CD4-positive, alpha-beta T cell (primary cell): ENCODE data around the gene CDC25A. TPM values are rescaled to one million over a fixed set of nuclear protein-coding genes. Genes with fewer than 3 reads are reported as not detected.

Source experiments
- ATAC-seq: fragments of 200-7000 bp; cut with Tn5 transposase; one replicate; pipeline ENCODE4 v1.10.0; 2022; ENCODE audit warnings: mild to moderate bottlenecking; ENCODE audit not compliant: poor library complexity
- CTCF ChIA-PET: fragments of 350-600 bp; sonication (Branson Sonifier 250); formaldehyde crosslinking; loops from one replicate; lab custom pipeline; 2021; ENCODE audit warnings: antibody characterized with exemption, inconsistent platforms; lab: Charles Lee
- POLR2A ChIA-PET: fragments of 350-600 bp; sonication (Branson Sonifier 250); formaldehyde crosslinking; loops from one replicate; lab custom pipeline; 2021; ENCODE audit warnings: antibody characterized with exemption, inconsistent platforms; lab: Charles Lee
- DNase-seq, 14 experiments: peaks; one replicate each; pipeline ENCODE4 v3.0.0-alpha.2; 2013 to 2020; ENCODE audit warnings: mixed read lengths in 2 of 14
- H3K27ac ChIP-seq, 2 donors: one replicate each; pipeline versions ENCODE4 v1.5.1 to v1.7.0; 2013; ENCODE audit warnings: low read length in 2 of 2, low read depth in 1 of 2, mild to moderate bottlenecking in 1 of 2
- H3K27me3 ChIP-seq, 2 experiments: 1 replicate in 1 of 2; 2 replicates in 1 of 2; pipeline versions ENCODE4 v1.6.1 to v1.7.0; 2013; ENCODE audit warnings: low read length in 2 of 2, control low read depth in 1 of 2, mild to moderate bottlenecking in 1 of 2, moderate library complexity in 1 of 2; ENCODE audit not compliant: insufficient read depth in 2 of 2, control insufficient read depth in 1 of 2
- H3K36me3 ChIP-seq: one replicate; pipeline ENCODE4 v1.6.1; 2013; ENCODE audit warnings: low read length, control low read depth; ENCODE audit not compliant: insufficient read depth
- H3K4me1 ChIP-seq: one replicate; pipeline ENCODE4 v1.6.1; 2013; ENCODE audit warnings: low read length, control low read depth; ENCODE audit not compliant: insufficient read depth
- H3K4me3 ChIP-seq: one replicate; pipeline ENCODE4 v1.5.1; 2013; ENCODE audit warnings: mild to moderate bottlenecking, low read length, moderate library complexity
- H3K9me3 ChIP-seq, 2 experiments: 1 replicate in 1 of 2; 2 replicates in 1 of 2; pipeline versions ENCODE4 v1.6.1 to v1.7.0; 2013; ENCODE audit warnings: low read length in 2 of 2, mild to moderate bottlenecking in 2 of 2, control low read depth in 1 of 2, moderate library complexity in 1 of 2; ENCODE audit not compliant: control insufficient read depth in 1 of 2, insufficient read depth in 1 of 2
- H3K27ac Mint-ChIP-seq: one replicate; pipeline ENCODE4 v1.8.0; 2020; ENCODE audit warnings: mixed read lengths
- H3K27me3 Mint-ChIP-seq: one replicate; pipeline ENCODE4 v1.8.0; 2021; ENCODE audit warnings: mixed read lengths
- H3K36me3 Mint-ChIP-seq: one replicate; pipeline ENCODE4 v1.8.0; 2021; ENCODE audit warnings: low read depth, mixed read lengths
- H3K4me1 Mint-ChIP-seq: one replicate; pipeline ENCODE4 v1.8.0; 2021; ENCODE audit warnings: low read depth, mixed read lengths
- H3K4me3 Mint-ChIP-seq: one replicate; pipeline ENCODE4 v1.8.0; 2020; ENCODE audit warnings: mild to moderate bottlenecking, mixed read lengths
- H3K9me3 Mint-ChIP-seq: one replicate; pipeline ENCODE4 v1.8.0; 2020; ENCODE audit warnings: mixed read lengths
- intact Hi-C, 2 experiments: fragments of 100-400 bp; cut with DNase I in 1 of 2; cut with micrococcal nuclease in 1 of 2; formaldehyde crosslinking; loops; one replicate each; pipeline versions ENCODE4 v1.15.1 to v1.9.0; 2023 to 2025; cut with DNase I, micrococcal nuclease
- total RNA-seq, 174 experiments: library from RNA in 2 of 174; stranded (reverse) in 2 of 174; gene quantifications; one replicate each; pipeline ENCODE4 v1.2.3 and lab custom pipeline; 2021 to 2026
- TF ChIP-seq, protein P1 (sequence below): fragments of 200-600 bp; IDR thresholded peaks from one replicate; pipeline ENCODE4 v1.8.0; 2022; ENCODE audit warnings: antibody characterized with exemption, mild to moderate bottlenecking

The CDC25A gene
- total RNA-seq, 2 experiments from 2014 or later = 0.14 TPM; not detected in 1

DNA sequence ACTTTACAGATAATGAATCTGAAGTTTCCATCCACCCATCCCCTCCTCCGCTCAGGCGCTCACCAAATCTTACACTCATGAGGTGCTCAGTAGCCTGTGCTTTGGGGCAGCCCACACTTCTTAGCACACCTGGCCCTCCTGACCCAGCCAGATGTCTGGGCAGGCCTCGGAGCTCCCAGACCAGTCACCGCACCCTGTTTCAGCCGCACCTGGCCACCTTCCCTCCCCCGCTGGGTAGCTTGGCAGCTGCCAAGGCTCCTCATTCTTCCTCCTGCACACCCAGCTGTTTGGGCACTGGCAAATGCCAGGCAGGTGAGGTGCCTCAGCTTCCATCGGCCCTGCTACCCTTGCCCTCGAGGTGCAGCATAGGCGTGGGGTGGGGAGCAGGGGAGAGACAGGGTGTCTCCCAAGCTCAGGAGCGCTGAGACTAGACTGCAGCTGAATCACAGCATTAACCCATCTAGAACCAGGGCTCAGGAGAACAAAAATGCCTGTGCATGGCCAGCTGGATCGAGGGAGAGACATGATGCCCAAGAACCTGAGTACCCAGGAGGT lies 45.8 kb downstream of the CDC25A start:
- Histone ChIP-seq H3K4me3 (no peak overlapping the region), H3K27me3 (no peaks in the 10 kb centered on the region), H3K36me3 (no peaks in the 10 kb centered on the region), H3K4me1 (no peaks in the 10 kb centered on the region), H3K27ac (no peak overlapping the region), H3K9me3 (no peaks in the 10 kb centered on the region)
- Mint-ChIP-seq H3K27me3 (no peaks in the 10 kb centered on the region), H3K36me3 (no peaks in the 10 kb centered on the region), H3K4me3 (no peak overlapping the region), H3K27ac (no peak overlapping the region), H3K4me1 (no peaks in the 10 kb centered on the region), H3K9me3 (no peaks in the 10 kb centered on the region)
- POLR2A ChIA-PET = no interaction called here
- ATAC-seq (no peak), DNase-seq (no peak)
- TF ChIP-seq, protein P1, sequence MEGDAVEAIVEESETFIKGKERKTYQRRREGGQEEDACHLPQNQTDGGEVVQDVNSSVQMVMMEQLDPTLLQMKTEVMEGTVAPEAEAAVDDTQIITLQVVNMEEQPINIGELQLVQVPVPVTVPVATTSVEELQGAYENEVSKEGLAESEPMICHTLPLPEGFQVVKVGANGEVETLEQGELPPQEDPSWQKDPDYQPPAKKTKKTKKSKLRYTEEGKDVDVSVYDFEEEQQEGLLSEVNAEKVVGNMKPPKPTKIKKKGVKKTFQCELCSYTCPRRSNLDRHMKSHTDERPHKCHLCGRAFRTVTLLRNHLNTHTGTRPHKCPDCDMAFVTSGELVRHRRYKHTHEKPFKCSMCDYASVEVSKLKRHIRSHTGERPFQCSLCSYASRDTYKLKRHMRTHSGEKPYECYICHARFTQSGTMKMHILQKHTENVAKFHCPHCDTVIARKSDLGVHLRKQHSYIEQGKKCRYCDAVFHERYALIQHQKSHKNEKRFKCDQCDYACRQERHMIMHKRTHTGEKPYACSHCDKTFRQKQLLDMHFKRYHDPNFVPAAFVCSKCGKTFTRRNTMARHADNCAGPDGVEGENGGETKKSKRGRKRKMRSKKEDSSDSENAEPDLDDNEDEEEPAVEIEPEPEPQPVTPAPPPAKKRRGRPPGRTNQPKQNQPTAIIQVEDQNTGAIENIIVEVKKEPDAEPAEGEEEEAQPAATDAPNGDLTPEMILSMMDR = no peak
- CTCF ChIA-PET = no interaction called here
- intact Hi-C loops = no loop called here

DNA sequence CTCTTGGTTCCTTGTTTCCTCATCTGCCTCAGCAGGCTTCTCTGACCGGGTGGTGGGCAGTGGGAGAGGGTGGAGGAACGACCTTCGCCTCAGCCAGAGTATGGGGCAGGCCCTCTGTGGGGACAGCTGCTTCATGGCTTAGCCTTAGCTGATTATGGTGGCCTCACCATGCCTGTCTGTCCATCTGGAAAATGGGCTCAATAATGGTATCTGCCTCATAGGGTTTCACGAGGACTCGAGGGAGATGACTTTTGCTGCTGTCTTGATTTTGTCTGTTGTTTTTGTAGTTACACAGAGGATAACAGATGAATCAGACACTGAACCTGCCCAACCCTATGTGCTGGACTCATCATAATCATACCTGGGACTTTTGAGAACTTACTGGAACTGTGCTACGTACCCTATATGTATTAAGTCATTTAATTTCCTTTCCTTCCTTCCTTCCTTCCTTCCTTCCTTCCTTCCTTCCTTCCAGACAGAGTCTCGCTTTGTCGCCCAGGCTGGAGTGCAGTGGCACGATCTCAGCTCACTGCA lies 46.5 kb downstream of the CDC25A start:
- Histone ChIP-seq H3K4me1 (no peaks in the 10 kb centered on the region), H3K27me3 (no peaks in the 10 kb centered on the region), H3K27ac (no peak overlapping the region), H3K9me3 (no peaks in the 10 kb centered on the region), H3K4me3 (no peak overlapping the region), H3K36me3 (no peaks in the 10 kb centered on the region)
- ChIA-PET POLR2A (no interaction called here), CTCF (no interaction called here)
- Mint-ChIP-seq H3K27me3 (no peaks in the 10 kb centered on the region), H3K4me3 (no peak overlapping the region), H3K9me3 (no peaks in the 10 kb centered on the region), H3K36me3 (no peaks in the 10 kb centered on the region), H3K4me1 (no peaks in the 10 kb centered on the region), H3K27ac (no peak overlapping the region)
- ATAC-seq (no peak), DNase-seq (no peak)
- intact Hi-C loops = no loop called here
- TF ChIP-seq, protein P1 = no peak

DNA sequence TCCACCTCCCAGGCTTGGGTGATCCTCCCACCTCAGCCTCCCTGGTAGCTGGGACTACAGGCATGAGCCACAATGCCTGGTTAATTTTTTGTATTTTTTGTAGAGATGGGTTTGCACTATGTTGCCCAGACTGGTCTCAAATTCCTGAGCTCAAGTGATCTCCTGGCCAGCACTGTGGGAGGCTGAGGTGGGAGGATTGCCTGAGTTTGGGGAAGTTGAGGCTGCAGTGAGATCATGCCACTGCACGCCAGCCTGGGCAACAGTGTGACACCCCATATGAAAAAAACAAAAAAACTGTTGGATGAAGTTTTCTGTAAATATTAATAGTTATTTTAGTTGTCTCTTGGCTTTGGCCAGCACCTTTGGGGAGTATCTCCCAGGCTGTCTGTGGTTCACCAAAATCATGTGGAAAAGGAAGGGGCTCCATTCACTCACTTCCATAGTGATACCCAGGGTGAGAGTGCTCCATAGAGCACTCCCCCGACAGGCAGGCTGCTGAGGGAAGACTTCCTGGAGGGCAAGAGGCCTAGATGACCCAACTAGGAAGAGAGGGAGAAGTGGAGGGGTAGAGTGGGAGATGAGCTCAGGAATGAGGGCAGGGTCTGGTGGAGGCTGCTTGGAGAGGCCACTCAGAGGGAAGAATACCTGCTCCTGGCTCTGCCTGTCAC lies 47.1 kb downstream of the CDC25A start:
- H3K27ac ChIP-seq = no peak overlapping the region
- Mint-ChIP-seq H3K4me1 (no peaks in the 10 kb centered on the region), H3K27ac (no peak overlapping the region), H3K4me3 (no peak overlapping the region), H3K9me3 (no peaks in the 10 kb centered on the region), H3K36me3 (no peaks in the 10 kb centered on the region), H3K27me3 (no peaks in the 10 kb centered on the region)
- intact Hi-C loops = no loop called here
- ChIA-PET POLR2A (no interaction called here), CTCF (no interaction called here)
- no peak for ATAC-seq
- no peaks in the 10 kb centered on the region for H3K27me3 ChIP-seq
- H3K4me1 ChIP-seq = no peaks in the 10 kb centered on the region
- H3K9me3 ChIP-seq = no peaks in the 10 kb centered on the region
- DNase-seq = no peak
- no peaks in the 10 kb centered on the region for H3K36me3 ChIP-seq
- TF ChIP-seq, protein P1 = no peak
- H3K4me3 ChIP-seq = no peak overlapping the region
